Measurements from ENCODE around the gene CYYR1.
"Not testable (repeated sequence)": the region's sequence is repeated elsewhere in the genome, so short reads cannot be mapped to it uniquely, and the experiment has no call there.

The CYYR1 gene

DNA sequence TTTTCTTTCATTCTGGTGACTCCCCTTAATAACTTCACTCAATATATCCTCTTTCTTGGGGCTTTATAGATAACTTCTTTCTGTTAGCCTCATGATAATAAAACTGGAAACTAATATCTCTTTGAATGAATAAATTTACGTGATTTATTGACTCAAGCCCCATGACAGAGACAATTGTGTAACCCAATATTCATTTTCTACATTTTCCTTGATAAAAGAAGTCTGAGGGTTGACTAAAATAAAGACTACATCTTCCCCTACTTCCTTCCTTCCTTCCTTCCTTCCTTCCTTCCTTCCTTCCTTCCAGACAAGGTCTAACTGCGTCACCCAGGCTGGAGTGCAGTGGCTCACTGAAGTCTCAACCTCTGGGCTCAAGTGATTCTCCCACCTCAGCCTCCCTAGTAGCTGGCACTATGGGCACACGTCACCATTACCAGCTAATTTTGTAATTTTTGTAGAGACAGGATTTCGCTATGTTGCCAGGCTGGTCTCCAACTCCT, 85.1 kb downstream of the CYYR1 start:
- DNase-seq, result no peak

DNA sequence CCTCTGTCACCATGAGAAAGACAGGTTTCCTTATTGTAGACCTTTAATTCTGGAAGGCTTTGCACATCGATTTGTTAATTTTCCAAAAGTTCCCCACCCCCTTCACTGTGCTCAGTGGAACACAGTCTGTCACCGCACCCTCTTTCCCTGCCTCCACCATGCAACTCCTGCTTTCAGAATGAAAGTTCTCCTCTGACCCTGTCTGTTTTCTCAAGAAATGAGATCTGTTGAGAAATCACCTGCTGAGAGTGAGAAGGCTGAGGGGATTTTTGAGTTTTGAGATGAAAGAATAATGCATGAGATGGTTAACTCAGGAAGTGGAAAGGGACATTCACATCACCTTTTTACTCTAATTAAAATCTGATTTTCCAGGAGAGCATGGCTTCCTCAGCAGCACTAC, 99.6 kb downstream of the CYYR1 start:
- DNase-seq, result peak; percentile 5

DNA sequence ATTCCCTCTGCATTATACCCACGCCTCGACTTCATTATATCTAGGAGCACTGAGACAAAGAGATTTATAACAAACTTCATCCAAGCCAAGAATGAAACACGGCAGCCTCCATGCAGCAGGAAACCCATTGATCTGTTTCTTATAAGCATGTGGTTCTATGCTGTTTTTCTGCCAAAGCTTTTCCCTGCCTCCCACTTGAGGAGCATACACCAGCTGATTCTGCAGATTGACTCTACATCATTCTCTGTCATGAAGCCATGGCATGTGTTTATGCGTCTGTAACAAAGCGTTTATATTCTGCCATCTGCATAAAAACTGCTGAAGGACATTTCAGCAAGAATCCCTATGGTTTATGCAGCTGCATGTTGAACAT, 102.0 kb downstream of the CYYR1 start:
- no peak for DNase-seq

DNA sequence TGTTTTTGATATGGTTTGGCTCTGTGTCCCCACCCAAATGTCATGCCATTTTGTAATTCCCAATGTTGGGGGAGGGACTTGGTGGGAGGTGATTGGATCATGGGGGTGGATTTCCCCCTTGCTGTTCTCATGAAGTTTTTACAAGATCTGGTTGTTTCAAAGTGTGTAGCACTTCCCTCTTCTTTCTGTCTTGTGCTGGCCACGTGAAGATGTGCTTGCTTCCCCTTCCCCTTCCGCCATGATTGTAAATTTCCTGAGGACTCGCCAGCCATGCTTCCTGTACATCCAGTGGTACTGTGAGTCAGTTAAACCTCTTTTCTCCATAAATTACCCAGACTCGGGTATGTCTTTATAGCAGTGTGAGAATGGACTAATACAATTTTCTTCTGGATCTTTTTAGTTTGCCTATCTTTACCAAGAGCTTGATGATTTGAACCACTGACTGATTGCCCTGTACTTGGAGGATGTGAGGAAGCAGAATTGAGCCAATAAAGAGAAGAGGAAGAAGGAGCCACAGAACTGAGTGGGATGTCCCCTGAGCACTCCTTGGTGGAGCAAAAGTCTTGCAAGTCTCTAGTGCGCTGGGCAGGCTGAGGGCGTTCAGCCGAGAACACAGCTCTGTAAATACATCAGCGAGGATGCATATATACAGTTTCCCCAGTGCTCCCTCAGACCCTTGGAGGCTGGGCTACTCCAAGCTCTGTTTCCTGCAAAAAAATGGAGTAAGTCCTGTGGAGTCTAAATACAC, 102.6 kb downstream of the CYYR1 start:
- DNase-seq, result no peak

DNA sequence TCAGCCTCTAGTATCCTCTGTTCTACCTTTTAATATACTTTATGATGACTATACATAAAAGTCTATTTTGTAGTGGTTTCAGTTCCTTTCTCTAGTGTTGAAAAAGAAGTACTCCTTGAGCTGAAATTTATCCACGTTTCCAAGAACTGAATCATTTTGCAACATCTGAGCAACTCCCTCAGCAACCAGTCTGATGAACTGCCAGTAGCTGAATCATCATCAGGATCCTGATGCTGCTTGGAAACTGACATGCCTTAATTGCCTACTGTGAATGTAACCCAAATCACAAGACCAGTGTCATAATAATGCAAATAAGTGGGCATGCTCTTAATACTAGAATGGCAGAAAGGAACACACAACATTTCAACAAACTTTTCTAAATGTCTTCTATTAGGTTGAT, 103.3 kb downstream of the CYYR1 start:
- DNase-seq, result no peak

DNA sequence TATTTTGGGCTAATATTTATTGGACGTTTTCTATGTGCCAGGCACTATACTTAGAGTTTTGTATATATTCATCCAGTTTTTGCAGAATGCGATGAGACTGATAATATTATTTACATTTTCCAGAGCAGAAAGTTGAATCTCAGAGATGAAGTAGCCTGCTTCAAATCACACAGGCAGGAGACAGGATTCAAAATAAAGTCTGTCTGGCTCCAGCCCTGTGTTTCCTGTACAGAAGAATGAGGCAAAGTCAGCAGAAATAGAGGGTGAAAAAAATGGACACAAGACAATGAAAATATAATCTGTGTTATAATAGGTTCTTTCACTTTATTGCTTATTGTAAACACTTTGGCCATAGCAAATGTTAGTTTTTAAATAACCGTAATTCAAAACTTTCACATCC, 107.2 kb downstream of the CYYR1 start:
- DNase-seq, result no peak

DNA sequence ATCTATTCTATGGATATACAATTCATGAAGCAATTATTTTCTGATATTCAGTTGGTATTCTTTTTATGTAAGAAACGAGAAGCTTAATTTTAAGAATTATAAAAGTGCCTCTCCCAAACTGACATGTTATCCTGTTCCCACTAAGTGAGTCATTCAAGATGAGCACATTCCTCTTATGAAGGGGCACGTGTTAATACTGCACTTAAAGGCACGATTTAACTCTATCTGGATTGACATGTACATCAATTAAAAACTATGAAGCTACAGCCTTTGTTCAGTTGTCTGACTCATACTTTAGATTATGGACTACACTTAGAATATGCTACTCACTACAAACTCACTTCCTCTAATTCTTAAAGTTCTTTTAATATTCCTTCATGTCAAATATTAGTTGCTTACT, 111.6 kb downstream of the CYYR1 start:
- DNase-seq, result no peak

DNA sequence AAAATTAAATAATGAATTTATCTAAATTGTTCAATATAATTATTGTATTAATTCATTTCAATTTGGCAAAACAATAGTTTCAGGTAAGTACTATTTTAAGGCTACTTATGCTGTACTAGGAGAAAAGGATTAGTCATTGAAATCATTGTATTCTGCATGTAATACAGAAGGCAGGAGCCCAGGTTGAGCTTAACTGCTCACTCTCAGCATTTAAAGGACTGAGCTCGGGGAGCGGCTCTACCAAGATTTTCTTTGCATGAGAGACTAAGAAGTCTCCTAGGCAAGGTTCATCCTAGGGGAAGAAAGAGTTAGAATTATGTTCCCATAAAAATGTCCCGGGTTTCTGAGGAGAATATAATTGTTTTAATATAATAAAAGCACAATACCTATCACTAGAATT, 112.5 kb downstream of the CYYR1 start:
- no peak for DNase-seq

DNA sequence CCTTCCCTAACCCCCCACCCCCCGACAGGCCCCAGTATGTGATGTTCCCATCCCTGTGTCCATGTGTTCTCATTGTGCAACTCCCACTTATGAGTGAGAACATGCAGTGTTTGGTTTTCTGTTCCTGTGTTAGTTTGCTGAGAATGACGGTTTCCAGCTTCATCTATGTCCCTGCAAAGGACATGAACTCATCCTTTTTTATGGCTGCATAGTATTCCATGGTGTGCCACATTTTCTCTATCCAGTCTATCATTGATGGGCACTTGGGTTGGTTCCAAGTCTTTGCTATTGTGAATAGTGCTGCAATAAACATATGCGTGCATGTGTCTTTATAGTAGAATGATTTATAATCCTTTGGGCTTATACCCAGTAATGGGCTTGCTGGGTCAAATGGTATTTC, 114.2 kb downstream of the CYYR1 start:
- not testable (repeated sequence) for DNase-seq

DNA sequence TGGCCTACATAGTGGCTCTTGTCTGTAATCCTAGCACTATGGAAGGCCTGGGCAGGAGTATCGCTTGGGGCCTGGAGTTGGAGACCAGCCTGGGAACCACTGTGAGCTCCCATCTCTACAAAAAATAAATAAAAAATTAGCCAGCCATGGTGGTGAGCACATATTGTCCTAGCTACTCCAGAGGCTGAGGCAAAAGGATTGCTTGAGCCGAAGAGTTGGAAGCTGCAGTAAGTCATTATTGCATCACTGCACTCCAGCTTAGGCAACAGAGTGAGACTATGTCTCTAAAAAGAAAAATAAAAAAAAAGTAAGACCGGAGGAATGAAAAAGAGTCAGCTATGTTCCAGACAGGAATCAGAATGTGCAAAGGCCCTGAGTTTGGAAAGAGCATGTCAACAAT, 115.3 kb downstream of the CYYR1 start:
- no peak for DNase-seq

DNA sequence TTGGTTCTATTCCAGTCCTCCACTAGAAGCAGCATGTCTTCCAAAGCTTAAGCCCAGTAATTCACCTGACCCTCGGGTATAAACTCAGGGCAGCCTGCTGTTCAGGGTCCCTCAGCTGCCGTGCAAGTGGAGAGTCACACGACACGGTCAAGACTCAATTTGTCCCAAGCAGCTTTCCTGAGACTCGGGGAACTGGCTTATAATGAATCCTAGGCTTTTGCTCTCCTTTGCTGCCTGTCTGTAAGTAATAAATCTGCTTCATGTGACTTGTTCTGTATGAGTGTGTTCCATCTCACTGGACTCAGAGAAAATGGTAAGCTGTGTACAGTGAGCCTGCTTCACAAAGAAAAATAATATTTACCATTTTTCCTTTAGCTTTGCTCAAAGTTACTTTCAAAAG, 119.8 kb downstream of the CYYR1 start:
- no peak for DNase-seq

DNA sequence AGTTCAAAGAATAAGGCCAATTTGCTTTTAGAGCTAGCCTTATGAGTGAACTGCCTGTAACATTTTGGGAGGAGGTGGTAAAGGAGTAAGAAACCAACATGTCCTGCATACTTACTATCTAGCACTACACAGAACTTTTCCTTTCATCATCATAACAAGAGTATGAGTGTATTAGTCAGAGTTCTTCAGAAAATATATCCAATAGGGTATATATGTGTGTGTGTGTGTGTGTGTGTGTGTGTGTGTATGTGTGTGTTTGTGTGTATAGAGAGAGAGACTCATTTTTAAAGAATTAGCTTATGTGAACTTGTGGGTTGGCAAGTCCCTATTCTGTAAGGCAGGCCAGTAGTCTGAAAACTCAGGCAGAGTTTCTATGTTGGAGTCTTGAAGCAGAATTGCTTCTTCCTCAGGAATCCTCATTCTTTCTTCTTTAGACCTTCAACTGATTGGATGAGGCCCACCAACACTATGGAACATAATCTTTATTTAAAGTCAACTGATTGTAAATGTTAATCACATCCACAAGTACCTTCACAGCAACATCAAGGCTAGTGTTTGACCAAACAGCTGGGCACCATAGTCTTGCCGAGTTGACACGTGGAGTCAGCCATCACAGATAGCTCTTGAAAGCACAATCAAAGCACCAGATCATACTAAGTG, 121.9 kb downstream of the CYYR1 start:
- DNase-seq, result no peak

DNA sequence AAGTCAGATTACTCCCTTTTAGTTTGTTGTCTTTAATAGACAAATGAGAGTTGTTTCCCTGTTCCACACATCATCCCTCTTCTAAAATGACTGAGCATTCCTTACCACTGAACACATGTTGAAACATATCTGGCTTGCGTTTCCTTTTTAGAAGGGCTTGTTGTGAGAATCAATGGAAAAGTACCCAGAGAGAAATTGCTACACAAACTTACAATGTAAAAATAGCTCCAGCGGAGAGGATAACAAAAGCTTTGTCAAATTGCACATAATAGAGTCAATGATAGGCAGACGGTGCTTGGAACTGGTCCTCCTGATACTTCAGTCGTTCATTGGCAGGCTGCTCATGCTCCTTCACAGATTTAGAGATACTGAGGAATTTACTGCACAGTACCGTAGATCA, 123.9 kb downstream of the CYYR1 start:
- DNase-seq, result no peak

DNA sequence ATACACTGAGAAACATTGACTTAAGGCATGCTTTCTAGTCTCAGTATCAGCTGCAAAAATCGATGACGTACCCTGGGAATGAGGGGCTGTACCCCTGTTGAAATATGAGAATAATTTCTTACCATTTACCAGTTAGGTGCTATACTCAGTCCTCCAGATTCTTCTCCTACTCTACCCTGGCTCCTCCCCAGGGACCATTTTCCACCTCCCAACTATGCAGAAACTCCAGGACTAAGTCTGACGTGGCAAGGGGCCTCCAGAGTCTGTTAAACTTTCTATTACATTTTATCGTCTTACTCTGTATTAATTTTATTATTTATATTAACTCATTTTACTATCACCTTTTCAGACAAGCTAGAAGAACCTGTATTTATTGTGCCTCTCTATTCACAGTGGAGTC, 124.3 kb downstream of the CYYR1 start:
- DNase-seq, result no peak

DNA sequence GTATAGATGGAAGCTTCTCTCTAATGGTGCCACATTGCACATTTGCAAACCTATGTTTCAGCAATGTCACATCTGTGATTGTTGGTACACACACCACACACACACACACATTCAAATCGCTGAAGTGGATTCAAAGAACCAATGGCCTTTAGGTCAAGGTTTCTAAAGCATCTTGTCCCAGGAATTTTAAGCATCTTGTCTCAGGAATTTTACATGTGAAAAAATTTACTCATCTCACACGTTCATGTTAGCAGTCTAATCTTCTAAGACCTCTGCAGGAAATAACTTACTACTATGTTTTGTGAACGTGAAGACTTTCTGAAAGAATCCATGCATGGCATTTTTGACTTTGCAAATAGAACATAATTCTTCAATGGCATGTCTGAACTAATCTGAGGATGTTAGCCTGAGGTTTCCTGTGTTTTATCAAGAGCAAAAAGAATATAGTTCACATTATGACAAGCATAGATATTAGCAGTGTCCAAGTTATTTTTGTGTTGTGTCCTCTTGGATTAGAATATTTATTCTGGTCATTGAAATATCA, 125.1 kb downstream of the CYYR1 start:
- no peak for DNase-seq

DNA sequence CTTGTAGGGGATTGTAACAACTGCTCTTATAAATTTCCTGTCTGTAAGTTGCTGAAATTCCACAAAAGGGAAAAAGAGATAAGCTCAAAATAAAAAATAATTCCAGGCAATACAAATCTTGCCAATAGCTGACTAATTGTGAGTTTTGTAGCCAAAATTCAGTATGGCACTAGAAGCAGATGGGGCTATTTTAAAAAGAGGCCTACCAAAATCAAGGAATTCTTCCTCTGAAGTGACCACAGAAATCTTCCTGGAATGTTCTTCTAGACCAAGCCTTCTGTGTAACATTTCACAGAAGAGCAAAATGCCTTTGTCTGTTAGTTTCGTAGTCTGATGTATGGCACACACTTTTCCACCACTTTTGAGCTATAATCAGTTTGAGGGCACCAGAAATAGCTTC, 127.6 kb downstream of the CYYR1 start:
- no peak for DNase-seq

DNA sequence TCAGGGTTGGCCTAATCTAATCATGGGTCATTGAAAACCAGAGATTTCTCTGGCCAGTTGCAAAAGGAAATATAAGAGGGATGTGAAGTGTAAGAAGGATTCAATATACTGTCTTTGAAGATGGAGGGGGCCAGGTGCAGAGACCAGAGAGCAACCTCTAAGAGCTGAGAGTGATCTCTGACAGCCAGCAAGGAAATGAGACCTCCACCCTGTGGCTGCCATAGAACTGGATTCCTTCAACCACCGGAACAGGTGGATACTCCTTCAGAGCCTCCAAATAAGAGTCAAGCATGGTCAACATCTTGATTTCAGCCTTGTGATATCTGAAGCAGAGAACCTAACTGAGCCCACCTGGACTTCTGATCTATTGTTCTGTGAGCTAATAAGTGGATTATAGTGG, 128.4 kb downstream of the CYYR1 start:
- DNase-seq, result no peak

DNA sequence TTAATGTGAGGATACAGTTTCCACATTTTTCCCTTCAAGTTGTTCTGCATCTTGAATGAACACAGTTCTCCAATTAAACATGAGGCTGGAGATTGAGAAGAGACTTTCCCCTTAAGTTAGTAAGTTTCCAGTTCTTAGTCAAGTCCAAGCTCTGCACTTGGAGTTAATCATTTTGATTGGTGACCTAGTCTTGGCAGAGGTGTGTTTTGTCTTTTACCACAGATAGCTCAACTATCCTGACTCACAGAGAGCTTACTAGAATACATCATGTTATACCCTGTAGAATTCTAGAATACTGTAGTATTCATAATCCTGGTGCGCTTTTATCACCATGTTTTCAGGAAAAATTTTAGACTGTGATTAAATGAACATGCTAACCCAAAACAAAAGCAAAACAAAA, 129.2 kb downstream of the CYYR1 start:
- no peak for DNase-seq

DNA sequence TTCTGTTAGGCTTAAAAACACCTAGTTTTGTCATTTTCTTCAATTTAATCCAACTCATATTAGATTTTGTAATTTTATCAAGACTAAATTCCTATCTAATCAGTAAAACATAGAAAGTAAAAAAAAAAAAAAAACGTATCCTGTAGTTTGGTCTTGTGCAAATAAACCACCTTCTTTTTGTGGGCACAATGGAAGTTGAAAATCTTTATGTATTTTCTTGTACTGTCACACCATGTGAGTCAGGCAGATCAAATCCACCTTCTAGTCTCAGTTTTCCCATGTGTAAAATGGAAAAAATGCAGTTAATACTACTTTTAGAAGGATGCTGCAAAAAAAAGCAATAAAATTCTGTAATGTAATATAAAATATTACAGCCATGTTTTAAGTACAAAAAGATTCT, 129.8 kb downstream of the CYYR1 start:
- DNase-seq, result no peak

DNA sequence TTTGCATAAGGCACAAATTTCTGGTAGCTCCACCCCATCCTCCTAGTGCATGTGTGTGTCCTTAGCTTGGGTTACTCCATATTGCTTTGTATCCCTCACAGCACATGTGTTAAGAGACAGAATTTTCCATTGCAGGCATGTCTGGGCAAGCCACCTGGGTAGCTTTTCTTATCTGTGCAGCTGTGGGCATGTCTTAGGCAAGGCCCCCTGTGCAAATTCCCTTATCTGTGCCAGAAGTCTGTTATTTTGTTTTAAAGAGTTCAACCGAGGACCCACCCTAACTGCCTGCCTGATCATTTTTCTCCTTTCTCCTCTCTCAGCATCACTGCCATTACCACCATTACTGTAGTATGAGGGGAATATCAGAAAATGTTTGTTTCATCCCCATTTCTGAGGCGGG, 131.9 kb downstream of the CYYR1 start:
- DNase-seq, result no peak

DNA sequence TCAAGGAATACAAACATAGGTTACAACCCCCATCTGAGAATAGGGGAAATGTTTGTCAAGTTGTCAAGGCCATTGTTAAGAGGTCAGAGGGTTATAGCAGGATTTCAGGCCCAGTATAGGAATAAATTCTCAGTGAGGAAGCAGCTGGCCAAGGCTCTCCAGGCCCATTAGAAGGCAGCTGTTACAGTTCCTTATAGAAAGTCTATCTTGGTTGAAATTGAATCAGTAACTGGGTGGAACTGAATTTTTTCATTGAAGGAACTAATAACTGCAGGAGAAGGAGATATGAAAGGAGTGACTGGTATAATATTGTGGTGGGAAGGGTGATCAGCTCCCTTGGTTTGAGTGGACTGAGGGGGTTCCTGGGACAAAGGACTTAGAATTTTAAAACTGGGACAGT, 134.1 kb downstream of the CYYR1 start:
- DNase-seq, result no peak

DNA sequence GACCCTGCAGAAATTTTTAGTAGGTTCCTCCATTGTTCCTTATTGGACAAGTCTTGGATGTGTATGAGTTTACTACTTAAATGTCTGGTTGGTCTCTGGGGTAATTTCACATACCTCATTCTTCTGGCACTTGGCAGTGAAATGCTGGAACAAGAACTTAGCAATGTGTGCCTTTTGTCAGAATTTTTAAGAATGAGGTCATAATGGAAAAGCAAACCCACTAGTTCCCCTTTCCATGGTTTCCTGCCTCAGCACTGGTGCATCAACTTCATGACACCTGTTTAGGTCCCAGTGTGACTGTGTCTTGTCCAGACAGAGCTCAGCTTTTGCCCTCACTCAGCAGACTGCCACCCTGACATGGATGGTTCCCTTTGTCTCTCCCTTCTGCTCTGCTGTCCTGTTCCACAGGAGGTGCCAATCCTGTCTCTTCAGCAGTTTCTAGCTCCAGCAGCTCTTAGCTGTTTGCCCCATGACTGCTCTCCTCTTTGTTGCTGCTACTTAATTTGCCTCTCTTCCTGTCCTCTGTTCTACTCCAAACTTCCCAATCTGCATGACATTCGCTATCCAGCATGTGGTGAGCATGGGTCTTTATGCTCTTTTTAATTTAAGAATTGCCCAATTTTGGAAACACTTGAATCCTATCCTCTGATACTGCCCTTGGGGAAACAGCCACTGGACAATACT, 135.6 kb downstream of the CYYR1 start:
- no peak for DNase-seq

DNA sequence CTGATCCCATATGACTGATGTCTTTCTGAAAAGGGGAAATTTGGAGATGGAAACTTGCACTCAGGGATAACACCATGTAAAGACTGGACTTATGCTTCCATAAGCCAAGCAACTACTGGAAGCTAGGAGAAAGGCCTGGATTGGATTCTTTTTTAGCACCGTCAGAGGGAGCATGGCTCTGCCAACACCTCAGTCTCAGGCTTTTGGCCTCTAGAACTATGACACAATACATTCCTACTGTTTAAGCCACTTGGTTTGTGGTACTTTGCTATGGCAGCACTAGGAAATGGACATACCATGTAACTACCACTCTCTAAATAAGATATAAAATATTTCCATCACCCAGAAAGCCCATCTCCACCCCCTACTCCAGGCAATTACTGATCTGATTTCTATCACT, 139.7 kb downstream of the CYYR1 start:
- DNase-seq, result no peak

DNA sequence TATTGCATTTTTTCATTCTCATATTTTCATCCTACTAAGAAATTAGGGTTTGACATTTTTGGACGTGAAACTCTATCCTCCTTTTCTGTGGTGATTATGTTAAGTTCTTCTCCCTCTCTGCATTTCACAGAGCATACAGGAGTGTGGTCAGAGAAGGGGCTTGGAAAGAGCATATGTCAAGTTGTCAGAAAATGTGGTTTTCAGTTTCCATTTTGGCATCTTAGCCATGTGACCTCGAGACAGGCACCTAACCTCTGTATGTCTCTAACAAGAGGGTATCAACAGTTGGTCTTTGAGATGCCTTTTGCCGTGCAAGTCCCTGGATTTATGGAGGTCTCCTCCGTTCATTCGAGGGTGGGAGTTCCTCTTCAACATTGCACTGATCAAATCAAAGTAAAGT, 140.7 kb downstream of the CYYR1 start:
- DNase-seq, result no peak
